GM19452 (cell line): ENCODE measurements around the gene NCR1.
"Not testable (repeated sequence)": the region's sequence is repeated elsewhere in the genome, so short reads cannot be mapped to it uniquely, and the experiment has no call there.

Experiments
- ATAC-seq: cut with Tn5 transposase; IDR thresholded peaks from one replicate; pipeline ENCODE4 v1.9.1; 2021; ENCODE audit not compliant: unreplicated experiment

Gene NCR1

DNA sequence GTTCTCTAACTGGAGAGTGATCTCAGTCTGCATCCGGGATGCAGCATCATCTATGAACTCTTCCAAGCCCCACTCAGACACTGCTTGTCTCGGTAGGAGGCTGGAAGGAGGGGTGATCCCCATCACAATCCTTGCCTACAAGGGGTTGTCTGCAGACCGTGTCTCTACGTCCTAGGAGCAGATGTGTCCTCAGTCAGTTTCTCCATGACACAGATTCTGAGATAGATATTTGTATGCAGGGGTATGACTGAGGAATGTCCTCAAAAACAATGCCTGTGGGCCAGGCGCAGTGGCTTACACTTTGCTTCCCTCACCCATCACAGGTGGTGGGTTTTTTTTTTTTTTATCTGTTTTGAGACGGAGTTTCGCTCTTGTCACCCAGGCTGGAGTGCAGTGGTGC lies 871 bp downstream of the NCR1 start:
- ATAC-seq: no peak

DNA sequence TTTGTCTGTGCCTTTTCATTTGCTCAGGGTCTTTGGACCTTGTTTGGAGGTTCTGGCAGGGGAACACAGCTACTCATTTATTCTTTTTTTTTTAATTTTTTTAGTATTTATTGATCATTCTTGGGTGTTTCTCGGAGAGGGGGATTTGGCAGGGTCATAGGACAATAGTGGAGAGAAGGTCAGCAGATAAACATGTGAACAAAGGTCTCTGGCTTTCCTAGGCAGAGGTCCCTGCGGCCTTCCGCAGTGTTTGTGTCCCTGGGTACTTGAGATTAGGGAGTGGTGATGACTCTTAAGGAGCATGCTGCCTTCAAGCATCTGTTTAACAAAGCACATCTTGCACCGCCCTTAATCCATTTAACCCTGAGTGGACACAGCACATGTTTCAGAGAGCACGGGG lies 2.0 kb downstream of the NCR1 start:
- not testable (repeated sequence) for ATAC-seq

- ATAC-seq: peak; percentile 48
Observed at GRCh38 chr19:54916822-54917221, 10.9 kb downstream of the NCR1 start.

DNA sequence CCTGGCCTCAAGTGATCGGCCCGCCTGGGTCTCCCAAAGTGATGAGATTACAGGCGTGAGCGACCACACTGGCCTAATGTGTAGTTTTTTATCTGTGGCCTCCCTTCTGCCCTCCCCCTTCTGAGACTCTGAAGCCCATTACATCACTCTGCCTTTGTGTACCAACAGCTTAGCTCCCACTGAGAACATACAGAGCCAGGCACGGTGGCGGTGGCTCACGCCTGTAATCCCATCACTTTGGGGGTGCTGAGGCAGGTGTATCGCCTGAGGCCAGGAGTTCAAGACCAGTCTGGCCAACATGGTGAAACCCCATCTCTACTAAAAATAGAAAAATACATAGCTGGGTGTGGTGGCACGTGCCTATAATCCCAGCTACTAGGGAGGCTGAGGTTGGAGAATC lies 12.6 kb downstream of the NCR1 start:
- ATAC-seq: no peak

DNA sequence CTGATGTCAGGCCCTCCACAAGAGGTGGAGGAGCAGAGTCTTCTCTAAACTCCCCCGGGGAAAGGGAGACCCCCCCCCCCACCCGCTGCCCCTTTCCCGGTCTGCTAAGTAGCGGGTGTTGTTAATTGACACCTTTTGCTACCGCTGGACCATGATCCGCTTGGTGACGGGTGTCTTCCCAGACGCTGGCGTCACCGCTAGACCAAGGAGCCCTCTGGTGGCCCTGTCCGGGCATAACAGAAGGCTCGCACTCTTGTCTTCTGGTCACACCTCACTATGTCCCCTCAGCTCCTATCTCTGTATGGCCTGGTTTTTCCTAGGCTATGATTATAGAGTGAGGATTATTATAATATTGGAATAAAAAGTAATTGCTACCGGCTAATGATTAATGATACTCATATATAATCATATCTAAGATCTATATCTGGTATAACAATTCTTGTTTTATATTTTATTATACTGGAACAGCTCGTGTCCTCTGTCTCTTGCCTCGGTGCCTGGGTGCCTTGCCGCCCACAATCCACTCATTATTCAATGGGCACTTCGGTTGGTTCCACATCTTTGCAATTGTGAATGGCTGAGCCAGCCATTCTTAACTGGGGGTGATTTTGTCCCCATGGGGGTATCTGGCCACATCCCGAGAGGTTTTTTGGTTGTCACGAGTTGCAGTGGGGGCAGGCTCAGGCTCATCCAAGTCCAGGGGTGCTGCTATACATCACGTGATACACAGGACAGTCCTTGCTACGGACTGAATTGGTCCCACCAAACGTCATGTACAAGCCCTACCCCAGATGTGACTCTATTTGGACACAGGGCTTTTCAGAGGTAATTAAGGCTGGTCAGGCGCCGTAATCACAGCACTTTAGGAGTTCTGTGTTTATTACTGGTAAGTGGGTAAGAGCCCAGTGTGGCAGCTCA lies 14.0 kb downstream of the NCR1 start:
- not testable (repeated sequence) for ATAC-seq

GRCh38 chr19:54921082-54921481 lies 15.1 kb downstream of the NCR1 start:
- no peak for ATAC-seq

- no peak for ATAC-seq
Observed at GRCh38 chr19:54923276-54923675, 17.3 kb downstream of the NCR1 start.

DNA sequence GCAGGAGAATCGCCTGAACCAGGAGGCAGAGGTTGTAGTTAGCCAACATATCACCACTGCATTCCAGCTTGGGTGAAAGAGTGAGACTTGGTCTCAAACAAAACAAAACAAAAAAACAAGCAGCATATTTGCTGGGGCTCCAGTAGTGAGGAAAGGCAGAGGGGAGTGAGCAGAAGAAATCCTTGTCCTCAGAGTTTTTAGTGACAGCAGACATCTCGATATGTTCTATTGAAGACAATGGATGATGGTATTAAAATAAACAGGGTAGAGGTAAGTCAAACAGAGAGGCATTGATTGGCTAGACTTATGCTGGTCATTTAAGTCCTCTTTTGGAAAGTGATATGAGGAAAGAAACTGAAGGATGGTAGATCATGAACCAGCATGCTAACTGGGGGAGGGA lies 22.4 kb downstream of the NCR1 start:
- no peak for ATAC-seq

DNA sequence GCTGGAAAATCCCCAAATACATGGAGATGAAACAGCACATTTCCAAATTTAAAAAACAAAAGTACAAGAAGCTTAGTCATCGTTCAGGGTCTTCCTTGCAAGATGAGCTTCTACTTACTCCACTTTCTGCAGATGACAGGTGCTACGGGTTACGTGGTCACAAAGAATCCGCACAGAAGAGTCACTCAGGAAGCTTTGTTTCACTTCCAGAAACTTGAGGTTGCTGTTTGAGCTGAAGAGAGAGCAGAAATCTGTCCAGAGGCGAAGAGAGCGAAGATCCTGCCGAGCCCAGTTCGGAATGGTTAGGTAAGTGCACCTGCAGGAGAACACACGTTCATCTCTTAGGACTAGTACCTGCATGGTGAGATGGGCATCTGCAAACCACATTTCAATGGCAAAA lies 32.0 kb downstream of the NCR1 start:
- ATAC-seq: no peak

DNA sequence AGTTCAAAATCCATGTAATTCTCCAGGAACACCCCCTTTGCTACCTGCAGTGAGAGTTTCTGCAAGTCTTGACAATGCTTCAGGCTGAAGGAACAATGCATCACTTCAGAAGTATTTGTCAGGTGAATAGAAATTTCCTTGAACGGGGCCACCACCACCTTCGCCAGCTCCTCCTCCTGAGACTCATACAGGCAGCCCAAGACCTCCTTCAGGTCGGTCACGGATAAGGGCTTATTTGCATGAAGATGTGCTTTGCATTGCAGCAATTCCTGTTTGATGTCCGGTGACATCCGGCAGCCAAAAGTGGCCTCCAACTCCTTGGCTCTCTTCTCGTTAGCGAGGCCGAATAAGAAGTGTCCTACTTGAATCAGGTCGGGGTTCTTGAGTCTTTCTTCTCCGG lies 33.0 kb downstream of the NCR1 start:
- no peak for ATAC-seq

- not testable (repeated sequence) for ATAC-seq
Observed at GRCh38 chr19:54939538-54939937, 33.6 kb downstream of the NCR1 start.

- not testable (repeated sequence) for ATAC-seq
Observed at GRCh38 chr19:54943772-54944361, 37.9 kb downstream of the NCR1 start.

DNA sequence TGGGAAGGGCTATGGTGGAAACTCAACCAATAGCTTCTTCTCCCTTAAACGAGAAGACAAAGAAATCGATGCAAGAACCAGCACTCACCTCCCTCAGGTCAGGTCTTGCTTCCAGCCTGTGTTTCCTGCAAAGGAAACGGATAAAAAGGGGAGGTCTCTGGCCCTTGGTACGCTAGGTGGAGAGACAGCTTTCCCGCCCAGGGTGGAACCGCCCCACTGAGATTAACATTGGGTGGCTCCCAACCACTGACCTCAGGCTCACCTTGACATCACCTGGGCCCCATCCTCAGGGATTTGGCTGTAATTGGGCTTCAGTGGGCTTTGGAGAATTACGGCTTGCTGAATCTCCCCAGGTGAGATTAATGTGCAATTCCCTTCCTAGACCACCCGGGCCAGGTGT lies 41.4 kb downstream of the NCR1 start, which contains the start of gene NLRP7:
Gene NLRP7 (minus strand): TSS at position 150 of the 400 bp plus-strand sequence.
- ATAC-seq: no peak

GRCh38 chr19:54949412-54949811 lies 43.5 kb downstream of the NCR1 start:
- no peak for ATAC-seq

GRCh38 chr19:54950580-54950979 lies 44.6 kb downstream of the NCR1 start:
- ATAC-seq: not testable (repeated sequence)

GRCh38 chr19:54952591-54953344 lies 46.8 kb downstream of the NCR1 start:
- no peak for ATAC-seq

- not testable (repeated sequence) for ATAC-seq
Observed at GRCh38 chr19:54953345-54953713, 47.4 kb downstream of the NCR1 start.

DNA sequence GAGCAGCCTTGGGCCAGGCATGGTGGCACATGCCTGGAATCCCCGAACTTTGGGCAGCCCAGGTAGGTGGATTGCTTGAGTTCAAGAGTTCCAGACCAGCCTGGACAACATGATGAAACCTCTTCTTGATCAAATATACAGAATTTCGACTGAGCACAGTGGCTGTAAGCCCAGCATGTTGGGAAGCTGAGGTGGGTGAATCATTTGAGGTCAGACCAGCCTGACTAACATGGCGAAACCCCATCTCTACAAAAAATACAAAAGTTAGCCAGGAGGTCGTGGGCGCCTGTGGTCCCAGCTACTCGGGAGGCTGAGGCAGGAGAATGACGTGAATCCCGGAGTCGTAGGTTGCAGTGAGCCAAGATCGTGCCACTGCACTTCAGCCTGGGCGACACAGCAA lies 49.4 kb downstream of the NCR1 start:
- ATAC-seq: no peak

- ATAC-seq: no peak
Observed at GRCh38 chr19:54959840-54960239, 53.9 kb downstream of the NCR1 start.
